Measurements from ENCODE around the gene ACCSL.
A peak's percentile ranks its signal among the peaks of the same experiment; 100 is the strongest.

ACCSL gene

DNA sequence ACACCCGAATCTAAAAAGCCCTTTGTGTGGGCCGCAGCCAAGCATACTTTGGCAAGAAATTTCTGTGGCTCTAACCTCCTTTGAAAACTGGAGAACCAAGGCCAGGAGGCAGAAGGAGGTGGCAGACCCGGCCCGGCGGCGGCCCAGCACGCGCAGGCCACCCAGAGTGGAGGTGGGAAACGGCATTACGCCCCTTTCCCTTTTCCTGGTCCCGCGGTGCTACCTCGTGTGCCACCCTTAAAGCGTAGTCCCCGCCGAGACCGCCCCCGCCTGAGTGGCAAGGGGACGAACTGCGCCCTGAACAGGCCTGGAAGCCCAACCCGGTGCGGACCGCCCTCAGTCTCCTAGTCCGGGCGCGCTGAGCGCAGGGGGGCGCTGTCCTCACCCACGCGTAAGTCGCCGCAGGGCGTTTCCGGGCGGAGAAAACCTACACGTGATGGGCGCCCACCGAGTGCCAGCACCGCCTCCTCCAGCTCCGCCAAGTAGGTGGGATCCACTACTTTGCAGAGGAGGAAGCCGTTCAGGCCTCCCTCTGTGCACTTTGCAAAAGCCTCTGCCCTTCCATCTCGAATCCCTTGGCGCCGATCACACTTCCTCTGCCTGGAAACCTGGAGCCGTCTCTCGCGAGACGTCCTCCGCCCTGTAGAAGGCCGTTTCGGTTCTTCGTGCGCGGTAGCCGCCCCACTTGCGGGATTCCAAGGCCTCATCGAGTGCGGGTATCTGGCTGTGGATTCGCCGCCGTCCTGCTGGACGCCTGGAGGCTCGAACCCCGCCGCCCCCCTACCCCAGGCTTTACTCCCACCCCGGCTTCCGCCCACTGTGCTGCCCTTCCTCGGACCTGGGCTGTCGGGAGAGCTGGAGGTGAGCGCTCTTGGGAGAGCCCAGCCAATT lies 18.3 kb downstream of the ACCSL start, which contains the start of gene ACCS:
Gene ACCS, plus strand, starts transcription at position 430 of the 891 bp plus-strand sequence. CDS start 1,358 bp downstream, outside the sequence.
- DNase-seq = peak; percentile 68 to 85 (median 76)

DNA sequence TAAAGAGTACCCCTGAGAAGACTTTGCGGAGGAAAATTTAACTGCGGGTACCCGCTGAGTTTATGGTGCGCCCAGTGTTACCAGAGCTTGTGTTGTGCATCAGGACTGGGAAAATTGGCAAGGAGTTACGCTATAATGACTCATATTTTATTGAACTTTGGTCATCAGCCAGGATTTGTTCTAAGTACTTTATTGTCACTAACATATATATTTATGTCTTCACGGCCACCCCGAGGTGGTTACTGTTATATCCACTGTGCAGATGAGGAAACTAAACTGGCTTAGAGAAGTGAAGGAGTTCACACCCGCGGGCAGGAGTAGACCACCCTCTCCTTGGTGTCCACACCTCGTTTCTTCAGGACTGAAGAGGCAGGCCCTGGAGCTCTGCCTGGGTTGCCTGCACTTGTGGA lies 19.0 kb downstream of the ACCSL start:
- DNase-seq = no peak

DNA sequence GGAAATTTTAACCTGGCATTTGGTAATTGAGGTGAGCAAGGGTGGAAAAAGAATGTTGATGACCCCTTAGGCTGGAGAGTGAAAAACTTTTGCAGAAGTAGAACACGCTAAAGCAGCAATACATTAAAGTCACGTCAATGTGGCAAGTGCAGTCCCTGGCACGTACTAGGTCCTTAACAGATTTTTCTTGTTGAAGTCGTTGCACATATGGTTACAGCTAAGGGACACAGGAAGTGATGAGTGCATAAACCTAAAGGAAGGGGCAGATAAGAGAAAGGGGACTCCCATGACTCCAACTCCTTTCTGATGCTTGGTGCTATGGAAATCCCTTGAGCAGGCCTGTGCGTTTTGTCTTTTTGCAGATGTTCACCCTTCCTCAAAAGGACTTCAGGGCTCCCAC lies 19.5 kb downstream of the ACCSL start:
- DNase-seq = no peak

DNA sequence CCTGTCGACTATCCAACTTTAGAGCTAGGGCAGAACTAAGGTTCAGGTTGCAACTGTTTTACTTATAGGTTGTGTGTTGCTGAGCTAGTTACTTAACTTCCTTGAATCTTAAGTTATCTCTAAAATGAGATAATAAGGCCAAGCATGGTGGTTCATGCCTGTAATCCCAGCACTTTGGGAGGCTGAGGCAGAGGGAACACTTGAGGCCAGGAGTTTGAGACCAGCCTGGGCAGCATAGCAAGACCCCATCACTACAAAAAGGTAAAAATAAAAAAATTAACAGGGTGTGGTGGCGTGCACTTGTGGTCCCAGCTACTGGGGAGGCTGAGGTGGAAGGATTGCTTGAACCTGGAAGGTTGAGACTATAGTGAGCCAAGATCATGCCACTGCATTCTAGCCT lies 20.4 kb downstream of the ACCSL start:
- no peak for DNase-seq

DNA sequence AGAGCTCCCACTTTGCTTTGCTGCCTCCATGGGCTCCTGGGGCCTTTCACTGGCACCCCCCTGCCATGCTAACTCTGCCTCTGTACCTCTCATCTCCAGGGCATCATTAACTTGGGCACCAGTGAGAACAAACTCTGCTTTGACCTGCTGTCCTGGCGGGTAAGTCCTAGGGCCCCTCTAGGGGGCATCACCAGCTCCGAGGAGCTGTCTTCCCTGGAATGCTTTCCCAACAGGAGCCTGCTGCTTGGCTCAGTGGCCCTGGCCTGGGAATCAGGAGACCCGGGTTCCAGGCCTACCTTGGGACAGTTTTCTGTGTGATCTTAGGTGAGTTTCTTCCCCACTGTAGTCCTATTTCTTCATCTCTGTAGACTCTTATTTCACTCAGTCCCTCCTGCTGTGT lies 23.4 kb downstream of the ACCSL start:
- DNase-seq = no peak

DNA sequence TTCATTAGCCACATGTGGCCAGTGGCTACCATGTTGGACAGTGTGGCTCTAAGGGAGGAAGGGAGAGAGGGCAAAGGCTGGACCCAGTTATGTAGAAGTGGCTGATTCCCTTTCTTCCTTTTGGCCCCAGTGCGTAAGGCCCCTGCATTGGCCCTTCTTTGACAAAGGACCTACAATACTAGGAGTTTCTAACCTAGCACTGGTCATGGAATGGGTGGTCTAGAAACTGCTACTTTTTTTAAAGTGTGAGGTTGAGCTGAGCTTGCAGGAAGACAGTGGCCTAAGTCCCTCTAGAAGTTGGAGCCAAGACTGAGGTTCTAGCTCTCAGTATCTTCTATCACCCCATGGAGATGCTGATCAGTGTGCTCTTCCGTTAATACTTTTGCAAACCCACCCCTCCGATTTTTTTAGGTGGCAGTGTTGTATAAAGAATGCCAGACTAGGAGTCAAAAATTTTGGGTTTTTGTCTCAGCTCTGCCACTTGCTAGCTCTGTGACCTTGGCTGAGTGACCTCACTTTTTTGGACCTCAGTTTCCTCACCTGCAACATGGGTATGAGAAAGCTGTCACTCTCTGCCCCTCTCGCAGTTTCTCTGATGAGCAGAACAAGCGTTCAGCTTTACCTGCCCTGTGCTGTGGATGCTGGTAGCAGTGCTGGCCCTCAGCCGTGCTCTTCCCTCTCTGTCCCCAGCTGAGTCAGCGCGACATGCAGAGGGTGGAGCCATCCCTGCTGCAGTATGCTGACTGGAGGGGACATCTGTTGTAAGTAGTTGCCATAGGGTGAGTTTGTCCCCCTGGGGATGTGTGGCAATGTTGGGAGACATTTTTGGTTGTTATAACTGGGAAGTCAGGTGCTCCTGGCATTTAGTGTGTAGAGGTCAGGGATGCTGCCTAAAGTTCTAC lies 25.2 kb downstream of the ACCSL start:
- no peak for DNase-seq

DNA sequence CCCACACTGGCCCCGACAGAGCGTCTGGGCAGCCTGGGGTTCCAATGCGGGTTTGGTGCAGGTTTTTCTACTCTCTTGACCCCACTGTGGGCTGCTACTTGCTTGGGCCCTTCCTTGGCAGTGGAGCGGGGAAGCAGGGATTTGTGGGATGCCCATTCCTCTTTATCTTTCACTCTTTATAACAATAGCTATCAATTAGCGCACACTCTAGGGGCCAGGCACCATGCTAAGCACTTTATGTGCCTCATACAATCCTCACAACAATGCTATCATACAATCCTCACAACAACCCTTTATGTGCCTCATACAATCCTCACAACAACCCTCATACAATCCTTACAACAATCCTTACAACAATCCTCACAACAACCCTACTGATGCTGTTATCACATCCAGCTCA lies 31.0 kb downstream of the ACCSL start:
- no peak for DNase-seq

DNA sequence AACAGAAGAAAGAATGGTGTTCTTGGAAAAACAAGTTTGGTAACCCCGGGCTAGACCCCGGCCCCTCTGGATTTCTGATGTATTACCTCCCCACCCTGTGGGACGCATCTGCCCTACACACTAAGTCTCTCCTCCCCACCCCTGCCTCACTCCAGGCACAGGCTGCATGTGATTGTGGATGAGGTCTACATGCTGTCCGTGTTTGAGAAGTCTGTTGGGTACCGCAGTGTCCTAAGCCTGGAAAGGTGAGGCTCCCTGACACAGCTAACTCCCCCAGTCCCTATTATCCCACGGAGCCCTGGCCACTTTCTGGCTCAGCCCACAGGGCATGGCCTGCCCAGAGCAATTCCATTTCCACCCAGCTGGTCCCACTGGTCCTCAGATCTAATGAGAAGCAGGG lies 31.6 kb downstream of the ACCSL start:
- no peak for DNase-seq

DNA sequence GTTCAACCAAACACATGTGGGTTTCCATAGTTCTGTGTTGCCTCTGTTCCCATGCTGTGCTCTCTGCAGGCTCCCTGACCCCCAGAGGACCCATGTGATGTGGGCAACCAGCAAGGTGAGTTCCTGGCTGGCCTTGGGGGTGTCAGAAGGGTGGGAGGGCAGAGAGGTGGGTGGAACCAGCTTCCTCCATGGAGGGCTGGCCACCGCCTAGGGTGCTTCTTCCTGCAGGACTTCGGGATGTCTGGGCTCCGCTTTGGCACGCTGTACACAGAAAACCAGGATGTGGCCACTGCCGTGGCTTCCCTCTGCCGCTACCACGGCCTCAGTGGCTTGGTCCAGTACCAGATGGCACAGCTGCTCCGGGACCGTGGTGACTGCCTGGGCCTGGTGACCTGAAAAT lies 33.2 kb downstream of the ACCSL start:
- DNase-seq = no peak

DNA sequence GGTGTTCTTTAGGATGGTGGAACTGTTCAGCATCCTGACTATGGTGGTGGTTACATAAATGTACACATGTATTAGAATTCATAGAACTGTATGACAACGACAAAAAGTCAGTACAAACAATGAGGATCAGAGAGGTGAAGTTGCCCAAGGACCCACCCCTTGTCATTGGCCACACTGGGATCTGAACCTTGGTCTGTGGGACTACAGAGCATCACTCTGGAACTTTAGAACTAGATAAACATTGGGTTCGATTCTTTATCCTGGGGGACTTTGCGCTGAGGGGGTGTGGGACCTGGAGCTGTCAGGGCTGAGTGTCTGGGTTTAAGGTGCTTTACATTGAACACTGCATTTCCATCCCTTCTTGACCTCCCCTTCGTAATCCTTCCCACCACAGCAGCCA lies 34.9 kb downstream of the ACCSL start:
- no peak for DNase-seq

DNA sequence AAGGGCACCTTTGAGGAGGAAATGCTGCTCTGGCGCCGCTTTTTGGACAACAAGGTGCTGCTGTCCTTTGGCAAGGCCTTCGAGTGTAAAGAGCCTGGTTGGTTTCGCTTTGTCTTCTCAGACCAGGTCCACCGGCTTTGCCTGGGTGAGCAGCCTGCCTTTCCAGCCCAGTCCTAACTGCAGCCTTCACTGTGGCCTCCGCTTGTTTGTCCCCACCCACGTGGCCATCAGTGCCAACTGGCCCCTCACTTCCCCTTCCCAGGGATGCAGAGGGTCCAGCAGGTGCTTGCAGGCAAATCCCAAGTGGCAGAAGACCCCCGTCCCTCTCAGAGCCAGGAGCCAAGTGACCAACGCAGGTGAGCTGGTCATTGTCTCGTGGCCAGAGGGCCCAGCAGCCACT lies 35.7 kb downstream of the ACCSL start:
- no peak for DNase-seq

DNA sequence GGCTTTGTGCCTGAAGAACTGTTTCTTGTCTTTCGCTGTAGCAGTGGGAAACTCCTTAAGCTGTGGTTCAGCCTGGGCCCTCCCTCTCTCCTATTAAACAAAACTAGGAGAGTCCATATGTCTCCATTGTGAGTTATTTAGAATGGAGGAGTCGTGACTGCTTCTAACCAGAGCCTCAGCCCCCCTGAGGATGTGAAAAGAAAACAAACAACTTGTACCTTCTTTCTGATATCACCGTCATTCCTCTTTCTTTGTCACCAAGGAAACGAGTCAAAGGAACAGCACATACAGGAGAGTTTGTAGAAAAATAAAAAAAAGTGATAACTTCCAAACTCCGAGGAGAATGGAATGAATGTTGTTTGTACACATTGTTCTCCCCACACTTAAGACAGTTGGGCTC lies 36.1 kb downstream of the ACCSL start:
- DNase-seq = no peak

DNA sequence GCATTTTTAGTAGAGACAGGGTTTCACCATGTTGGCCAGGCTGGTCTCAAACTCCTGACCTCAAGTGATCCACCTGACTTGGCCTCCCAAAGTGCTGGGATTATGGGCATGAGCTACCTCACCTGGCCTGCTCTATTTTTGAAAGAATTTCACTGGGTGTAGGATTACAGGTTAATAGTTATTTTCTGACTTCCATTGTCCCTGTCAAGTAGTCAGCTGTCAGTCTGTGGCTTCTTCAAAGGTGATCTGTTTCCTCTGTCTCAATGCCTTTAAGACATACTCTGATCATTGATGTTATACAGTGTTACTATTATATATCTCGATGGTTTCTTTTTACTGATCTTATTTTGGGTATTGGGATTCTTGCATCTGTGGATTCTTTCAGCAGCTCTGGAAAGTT lies 37.5 kb downstream of the ACCSL start:
- DNase-seq = no peak

DNA sequence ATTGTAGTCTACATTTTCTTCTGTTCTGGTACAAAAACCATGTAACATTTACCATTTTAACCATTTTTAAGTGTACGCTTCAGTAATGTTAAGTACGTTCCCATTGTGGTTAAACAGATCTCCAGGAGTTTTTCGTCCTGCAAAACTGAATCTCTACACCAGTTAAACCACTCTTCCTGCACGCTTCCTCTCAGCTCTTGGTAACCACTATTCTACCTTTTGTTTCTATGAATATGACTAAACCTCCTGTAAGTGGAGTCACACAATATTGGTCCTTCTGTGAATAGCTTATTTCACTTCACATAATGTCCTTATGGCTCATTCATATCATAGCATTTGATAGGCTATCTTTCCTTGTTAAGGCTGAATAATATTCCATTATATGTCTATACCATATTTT lies 40.6 kb downstream of the ACCSL start:
- no peak for DNase-seq

DNA sequence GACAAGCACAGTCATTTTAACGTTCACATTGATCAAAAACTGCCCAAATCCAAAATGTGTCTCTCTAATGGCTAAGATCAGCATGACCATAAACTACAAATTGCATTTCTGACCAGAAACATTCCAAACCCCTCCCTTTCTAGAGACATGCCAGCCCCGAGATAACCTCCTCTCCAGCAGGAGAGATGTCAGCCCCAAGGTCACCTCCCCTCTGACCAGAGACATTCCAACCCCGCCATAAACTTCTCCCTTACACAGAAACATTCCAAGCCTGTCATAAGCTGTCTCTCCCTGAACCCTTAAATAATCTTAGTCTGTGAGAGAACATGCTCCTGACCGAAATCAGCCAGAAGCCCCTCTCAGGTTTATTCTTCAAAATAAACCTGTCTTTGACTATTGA lies 41.1 kb downstream of the ACCSL start:
- no peak for DNase-seq

DNA sequence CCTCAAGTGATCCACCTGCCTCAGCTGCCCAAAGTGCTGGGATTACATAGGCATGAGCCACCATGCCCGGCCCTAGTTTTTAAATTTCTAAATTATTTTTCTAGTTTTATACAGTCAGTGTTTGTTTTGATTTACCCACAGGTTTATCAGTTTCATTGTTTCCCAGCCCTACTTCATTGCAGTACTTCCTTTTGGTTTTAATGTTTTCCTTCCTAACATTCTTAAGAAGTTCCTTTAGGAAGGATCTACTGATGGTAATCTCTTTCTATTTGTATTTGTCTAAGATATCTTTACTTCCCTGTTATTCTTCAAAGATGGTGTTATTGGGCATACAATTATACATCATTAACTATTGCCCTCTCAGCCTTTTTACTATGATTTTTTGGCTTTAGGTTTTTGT lies 42.8 kb downstream of the ACCSL start:
- DNase-seq = no peak

DNA sequence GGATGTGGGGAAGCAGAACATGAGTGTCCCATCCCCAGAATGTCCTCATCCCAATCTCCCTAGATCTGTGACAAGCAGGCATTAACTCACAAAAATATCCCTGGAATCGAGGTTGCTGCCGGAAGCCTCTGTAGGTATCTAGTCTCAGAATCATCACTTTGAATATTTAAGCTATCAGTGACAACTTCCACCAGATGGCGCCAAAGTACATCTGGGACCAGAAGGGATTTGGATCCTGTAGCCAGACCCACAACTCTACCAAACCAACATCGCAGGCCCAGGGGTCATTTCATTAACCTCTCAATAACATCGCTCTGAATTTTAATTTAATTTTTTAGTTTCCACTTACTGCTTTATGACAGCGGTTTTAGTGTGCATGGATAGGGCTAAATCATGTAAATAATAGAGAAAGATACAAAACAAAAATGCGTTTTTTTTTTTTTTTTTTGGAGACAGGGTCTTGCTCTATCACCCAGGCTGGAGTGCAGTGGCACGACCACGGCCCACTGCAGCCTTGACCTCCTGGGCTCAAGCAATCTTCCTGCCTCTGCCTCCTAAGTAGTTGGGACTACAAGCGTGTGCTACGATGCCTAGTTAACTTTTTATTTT lies 46.6 kb downstream of the ACCSL start:
- peak; percentile 42 to 69 (median 60) for DNase-seq

DNA sequence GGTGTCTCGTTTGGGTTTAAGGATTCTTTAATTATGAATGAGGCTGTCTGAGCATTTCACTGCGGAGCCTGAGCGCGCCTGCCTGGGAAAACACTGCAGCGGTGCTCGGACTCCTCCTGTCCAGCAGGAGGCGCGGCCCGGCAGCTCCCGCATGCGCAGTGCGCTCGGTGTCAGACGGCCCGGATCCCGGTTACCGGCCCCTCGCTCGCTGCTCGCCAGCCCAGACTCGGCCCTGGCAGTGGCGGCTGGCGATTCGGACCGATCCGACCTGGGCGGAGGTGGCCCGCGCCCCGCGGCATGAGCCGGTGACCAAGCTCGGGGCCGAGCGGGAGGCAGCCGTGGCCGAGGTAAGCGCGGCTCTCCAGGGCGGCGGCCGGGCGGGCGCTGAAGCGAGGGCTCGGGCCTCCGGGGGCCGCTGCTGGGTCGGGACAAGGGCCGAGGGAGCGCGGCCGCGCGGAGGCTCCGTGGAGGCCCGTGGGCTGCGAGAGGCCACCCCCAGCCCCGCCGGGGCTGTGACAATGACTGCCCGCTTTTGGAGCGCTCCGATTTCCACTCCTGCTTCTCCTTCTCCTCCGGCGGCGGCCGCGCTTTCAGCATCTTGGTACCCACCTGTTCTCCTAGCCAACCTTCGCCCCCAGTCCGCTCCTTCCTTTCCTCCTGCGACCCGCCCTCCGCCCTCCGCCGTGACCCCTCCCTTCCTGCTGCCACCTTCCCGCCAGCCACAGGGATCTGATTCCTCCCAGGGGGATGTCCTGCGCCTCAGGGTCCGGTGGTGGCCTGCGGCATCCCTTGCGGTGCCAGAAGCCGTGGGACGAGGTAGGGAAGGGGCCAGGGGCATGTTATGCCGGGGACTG lies 48.0 kb downstream of the ACCSL start, which contains the start of gene EXT2:
Gene EXT2, plus strand, starts transcription at position 173 of the 854 bp plus-strand sequence. CDS start 12,035 bp downstream, outside the sequence.
- DNase-seq = peak; percentile 65 to 74 (median 73)

DNA sequence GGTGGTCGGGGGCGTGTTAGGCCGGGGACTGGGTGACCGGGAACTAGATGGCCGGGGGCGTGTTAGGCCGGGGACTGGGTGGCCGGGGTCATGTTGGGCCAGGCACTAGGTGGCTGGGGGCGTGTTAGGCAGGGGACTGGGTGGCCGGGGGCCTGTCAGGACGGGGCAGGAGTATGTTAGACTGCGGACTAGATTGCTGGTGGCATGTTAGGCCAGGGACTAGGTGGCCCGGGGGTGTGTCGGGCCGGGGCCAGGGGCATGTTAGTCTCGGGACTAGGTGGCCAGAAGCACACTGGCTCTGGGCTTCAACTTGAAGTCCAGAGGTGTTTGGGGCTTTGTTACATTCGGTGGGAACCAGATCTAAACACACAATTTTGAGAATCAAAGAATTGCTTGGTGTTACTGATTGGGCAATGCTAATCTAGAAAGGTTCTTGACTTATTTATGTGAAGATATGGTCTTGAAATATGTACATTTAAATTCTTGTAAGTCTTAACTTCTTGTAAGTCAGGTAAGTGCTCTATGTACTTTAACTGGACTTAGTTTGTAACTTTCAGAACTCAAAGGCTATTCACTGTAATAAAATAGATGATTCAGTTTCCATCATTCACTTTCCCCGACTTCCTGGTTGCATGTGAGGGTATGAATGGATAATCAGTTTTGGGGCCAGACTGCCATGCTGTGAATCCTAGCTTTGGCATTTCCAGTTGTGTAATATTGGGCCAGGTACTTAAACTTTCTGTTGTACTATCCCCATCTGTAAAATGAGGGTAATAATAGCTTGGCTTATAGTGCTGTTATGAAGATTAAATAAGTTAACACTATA lies 48.8 kb downstream of the ACCSL start:
- DNase-seq = no peak

DNA sequence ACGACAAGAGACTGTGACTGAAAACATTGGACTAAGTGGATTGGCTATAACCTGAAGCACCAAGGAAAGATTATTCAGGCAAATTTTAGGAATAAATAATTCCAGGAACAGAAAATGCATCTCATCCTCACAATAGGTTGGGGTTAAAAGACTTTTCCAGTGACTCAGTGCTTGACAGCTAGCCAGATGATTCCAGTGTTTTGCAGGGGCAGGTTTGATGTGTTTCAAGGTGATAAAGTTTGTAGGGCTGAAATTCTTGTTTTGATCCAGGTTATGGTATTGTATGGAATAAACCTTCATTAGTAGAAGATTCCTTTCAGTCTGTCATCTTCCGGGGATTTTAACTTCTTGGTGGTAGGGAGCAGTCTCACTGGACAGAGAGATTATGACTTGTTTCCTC lies 50.0 kb downstream of the ACCSL start:
- DNase-seq = no peak

DNA sequence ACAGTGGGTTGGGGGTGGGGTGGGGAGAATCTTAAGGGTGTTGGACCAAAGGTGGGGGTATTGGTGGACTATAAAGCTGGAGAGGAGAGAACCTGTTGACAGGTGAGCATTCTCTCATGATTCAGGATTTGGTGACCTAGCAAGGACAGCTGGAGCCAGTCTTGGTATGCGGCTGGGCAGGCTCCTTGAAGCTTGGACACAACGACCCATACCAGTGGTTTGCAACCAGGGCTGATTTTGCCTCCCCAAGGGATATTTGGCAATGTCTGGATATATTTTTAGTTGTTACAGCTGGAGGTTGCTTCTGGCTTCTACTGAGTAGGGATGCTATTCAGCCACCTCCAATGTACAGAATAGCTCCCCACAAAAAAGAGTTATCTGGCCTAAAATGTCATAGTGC lies 53.3 kb downstream of the ACCSL start:
- no peak for DNase-seq
